Amniotic stem cell (primary cell): ENCODE measurements around the gene SPOP.

Experiments used
- DNase-seq: peaks from one replicate; lab custom pipeline; 2025; lab: John Stamatoyannopoulos, UW

SPOP gene

DNA sequence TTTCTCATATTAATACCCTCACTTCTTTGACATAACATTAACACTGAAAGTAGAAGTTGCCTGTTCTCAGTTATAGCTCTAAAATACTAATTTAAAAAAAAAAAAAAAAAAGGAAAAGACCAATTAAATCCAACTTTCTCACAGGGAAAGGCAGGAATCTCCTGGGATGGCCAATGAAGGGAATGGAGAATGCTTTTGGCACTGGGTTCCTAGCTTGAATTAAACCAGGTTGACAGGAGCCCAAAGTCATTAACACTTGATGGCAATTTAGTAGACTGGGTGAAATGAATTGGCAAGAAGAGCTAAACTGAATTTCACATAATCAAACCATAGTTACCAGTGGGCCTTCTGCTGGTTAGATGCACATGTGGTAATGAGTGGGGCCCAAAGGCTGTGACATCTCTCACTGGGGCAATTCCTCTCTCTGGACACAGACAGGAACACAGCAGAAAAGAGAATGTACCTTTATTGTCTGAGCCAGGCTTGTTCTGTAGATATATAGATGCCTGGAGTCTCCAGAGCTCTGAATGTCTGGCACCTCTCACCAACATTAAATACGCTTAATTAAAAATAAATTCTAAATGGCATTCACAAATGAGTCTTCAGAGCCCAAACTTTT lies 64.6 kb downstream of the SPOP start:
- DNase-seq: no peak

DNA sequence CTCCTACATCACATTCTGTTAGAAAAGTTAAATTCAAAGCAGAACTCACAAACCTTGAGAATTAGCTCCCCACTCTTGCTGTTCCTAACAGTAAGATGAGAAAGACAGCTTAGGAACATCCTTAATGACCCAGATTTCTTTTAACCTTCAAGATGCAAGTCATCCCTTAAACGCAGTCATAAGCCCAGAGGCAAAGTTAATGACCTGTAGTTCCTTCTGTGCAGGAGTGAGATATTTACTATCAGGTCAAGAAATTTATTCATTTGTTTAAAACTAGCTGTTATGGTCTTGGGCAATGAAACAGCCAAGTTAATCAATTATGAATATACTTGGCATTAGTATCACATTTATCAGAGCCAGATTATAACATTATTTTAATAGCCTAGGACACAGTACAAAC lies 65.2 kb downstream of the SPOP start:
- no peak for DNase-seq

DNA sequence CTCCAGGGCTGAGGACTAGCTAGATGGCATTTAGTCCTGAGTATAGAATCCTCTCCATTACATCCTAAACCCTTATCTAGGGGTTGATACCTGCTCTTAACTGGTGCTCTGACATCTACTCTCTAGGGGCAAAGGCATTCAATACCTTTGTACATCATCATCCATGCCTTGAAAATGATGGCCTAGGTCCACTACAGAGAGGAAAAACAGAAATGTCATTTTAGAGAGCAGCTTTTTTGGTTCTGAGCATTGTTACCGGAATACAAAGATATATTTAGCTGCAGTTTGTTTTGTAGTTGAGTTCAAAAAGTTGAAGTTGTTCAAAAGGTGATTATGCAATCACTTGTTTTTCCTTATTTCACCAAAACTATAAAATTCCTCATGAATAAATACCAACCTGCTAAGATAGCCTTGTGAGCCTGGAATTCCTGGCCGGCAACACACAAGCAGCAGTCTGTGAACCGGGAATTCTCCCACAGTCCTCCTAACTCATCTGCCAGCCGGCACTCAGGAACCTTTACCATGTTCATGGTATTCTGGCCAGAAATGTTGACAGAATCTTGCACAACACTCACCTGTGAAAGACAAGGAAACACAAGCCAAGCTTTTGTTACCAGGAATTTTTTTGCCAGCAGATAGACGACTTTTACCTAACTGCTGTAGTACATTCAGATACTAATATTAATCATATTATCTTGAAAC lies 66.9 kb downstream of the SPOP start:
- DNase-seq: no peak

DNA sequence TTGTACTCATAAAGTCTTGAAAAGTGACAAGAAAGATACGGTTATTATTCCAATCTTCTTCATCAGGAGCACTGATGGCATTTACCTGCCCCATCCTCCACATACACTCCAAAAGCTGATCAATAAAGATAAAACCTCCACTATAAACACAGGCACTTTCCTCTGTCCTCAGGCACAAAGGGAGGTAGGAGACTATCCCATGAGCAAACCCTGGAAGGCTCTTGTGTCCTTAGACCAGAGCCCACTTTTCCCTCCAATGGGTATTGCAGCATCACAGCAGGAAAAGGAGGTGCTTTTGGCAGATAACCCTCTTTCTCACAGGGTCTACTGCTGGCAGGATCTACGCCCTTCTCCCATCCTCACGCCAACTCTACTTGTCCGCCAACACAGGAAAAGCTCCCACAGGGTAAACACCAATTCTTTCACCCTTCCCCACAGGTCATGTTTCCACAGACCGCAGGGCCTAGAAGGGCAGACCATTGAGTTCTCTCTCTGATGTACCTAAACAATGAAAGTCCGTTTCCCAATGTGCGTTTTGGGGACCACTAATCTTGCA lies 73.5 kb downstream of the SPOP start:
- no peak for DNase-seq

DNA sequence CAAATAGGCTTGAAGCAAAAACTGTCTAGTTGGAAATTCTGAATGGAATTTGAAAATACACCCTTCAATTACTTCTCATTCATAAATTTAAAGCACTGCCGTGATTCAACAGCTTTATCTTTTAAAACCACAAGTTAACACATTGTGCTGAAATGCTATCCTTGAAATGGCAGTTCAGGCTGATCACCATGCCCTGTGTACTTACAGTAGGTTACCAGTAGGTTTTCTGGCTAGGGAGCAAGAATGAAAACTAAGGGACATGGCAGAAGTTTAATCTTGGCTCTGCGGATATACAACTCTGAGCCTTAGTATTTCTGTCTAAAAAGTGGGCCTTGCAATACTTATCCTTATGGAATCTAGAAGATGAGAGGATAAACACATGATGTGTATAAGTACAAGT lies 74.2 kb downstream of the SPOP start:
- DNase-seq: no peak

DNA sequence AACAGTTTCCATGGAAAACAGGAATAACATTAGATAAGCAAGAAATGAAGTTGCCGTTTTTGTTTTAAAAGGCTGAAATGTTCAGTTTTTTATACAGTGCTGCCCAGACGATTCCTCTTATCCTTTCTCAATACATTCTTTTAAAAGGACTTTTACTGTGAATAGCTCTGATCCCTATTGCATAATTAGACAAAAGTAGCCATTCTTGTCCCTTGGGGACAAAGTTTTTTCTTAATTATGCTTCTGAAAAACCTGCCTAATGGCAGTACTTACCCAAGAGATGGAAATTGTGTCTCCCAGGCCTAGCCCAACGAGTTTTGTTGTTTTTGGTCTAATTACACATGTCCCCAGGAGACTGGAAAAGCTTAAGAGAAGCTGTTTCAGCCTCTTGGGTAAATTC lies 74.7 kb downstream of the SPOP start:
- no peak for DNase-seq

DNA sequence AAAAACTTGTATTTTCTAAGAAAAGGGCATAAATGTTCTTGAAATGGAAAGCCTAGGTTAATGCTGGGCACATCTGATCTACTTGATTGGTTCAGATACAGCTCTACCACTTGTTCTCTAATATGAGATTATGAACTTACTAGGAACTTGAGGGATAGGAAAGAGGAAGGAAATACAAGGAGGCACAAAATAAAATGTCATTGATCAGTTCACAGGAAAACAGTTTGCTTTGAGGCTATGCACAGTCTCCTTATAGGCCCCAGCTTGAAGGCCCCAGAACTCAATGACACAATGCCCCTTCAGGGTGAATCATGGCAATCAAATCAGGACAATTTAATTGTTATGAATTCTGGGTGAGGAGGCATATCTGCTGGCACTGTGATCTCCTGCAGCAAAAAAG lies 75.1 kb downstream of the SPOP start:
- DNase-seq: no peak

DNA sequence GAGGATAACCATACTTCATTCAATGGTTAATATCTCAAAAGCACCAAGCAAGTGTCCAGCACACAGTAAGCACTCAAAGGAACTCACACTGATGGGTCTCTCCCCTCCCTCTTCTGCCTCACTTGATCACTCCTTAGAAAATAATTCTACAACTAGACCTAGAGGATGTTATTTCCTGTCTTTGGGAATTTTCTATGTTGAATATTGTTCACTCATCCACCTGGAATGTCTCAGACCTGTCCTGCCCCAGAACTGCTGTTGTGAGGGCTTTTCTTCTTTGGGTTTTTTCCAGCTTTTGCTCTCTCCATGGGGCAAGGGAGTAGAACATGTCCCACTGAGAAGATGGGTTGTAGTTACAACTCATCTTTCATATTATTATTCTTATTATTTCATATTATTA lies 76.9 kb downstream of the SPOP start:
- DNase-seq: no peak

DNA sequence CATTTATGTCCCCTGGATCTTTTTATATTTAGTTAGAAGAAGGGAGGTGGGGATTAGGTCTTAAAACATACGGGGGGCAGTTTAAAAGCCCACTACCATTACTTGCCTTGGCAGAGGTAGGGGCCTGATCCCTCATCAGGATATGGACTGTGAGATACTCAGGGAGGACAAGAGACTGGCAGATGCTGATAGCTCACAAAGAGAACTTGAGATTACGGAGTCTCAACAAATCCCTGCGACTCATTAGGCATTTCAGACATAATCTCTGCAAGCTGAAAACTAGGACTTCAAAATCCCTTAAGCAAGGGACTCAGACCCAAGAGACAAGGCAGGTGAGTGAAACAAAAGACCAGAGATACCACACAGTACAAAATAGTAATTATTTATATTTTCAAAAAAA lies 79.0 kb downstream of the SPOP start:
- DNase-seq: no peak

DNA sequence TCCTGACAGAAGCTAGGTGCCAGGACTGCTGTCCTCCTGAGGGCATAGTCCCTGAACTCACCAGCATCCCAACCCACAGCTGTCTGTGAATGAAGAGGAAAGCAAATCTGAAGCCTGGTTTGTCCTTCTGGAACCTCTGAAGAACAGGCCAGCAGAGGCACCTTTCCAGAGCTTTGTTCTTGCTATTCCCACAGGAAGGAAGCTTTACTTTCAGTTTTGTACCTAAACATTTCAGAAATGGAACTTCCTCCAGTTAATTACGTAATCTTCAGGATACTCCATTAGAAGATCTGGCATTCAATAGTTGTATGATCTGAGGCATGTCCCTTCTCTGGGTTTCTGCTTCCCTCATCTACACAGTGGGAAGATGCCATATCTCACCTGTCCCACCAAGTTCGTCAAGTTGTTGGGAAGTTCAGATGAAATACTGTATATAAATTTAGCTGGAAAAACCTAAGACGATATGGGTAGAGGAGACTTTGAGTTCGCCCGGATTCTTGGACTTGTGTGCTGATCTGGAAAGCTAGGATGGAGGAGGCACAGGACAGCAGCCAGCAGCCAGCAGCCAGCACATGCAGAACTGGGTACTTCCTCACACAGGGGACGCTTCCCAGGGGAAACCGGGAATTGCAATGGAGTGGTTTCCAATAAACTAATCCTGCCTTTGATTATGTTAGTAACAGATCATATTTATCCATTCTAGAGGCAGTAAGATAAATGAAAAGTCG lies 79.8 kb downstream of the SPOP start:
- no peak for DNase-seq

DNA sequence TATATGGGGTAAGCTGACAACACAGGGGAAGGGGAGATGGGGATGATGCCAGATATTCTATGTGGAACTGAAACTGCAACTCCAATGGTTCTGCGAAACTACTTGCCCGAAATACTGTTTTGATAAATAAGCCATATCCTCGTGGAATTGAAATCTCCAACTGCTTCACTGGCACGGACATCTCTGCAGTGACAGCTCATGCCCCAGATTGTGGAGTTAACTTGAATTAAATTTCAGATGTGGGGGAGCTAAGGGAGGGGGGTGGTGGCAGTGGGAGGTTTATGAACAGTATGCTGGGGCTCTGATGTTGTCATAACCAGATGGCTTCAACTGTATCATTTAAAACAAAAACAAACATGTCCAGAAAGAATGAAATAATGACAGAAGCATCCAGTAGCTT lies 80.5 kb downstream of the SPOP start:
- DNase-seq: no peak

DNA sequence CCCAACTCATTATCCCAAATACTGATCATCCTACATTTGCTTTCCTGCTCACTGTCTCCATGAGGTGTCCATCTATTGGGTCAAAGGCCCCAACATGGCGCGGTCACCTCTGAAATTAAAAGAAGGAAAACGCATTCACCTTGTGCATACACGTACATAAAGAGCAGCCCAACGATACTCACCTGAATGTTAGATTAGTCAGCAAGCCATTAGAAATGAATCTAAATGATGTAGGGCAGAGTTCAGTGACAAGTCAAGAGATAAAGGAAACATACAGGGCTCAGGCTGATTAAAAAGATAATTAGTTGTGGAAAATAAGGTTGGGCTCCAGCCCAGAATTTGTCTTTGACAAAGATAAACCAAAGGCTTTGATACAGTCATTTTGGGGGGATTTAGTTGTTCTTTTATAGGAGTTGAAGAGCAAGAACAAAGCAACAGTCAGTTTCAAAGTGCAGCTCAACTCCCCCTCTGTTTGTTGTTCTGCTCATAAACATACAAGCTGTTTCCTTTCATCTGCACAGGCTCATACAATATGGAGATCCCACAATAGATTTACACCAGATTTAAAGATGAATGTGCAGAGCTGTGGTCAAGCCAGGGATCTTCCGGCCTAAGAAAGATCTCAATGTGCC lies 81.2 kb downstream of the SPOP start:
- no peak for DNase-seq

DNA sequence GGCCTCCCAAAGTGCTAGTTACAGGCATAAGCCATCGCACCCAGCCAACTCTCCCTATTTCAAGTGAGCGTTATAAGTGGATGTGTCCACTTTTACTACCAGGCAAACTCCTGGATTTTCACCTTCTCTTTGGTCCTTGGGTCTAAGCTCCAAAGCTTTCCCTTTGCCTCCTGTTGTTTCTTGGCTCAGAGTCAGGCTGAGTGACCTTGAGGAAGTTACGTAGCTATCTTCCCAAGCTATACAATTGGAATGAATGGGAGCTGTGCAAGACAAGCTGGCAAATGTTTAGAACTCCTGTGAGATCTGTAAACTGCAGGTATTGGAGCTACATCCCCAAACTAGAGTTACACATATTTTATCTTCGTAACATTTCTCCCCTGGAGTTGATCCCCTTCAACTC lies 81.9 kb downstream of the SPOP start:
- no peak for DNase-seq

DNA sequence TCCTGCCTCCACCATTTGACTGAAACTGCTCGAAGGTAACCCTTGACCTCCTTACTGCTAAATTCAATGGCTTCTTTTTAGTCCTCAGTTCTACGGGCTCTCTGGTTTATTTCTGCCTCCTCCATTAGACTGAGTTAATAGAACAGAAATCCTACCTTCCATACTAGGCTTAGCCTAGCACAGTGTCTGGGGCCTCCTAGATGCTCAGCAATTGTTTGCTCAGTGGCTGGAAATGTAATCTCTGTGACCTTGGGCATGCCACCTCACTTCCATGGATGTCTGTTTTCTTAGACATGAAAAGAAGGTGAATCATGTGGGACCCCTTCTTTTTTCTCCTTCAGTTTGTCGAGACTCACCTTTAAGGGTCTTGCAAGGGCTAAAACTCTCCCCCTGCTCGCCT lies 82.6 kb downstream of the SPOP start:
- no peak for DNase-seq

DNA sequence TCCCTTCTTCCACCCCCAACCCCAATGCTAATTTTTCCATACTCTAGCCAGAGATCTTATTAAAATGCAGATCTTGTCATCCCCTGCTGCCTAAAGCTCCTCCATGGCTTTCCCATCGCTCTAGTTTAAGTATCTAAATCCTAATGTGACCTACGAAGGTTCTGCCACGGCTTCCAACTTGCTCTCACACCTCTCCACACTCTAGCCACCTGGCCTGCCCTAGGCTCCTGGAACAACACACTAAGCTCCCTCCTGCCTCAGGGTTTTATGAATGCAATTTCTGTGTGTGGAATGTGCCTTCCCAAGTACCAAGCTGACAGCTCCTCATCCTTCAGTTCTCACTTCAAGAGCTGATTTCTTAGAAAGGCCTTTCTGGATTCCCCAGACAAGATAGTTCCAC lies 85.6 kb downstream of the SPOP start:
- DNase-seq: no peak

DNA sequence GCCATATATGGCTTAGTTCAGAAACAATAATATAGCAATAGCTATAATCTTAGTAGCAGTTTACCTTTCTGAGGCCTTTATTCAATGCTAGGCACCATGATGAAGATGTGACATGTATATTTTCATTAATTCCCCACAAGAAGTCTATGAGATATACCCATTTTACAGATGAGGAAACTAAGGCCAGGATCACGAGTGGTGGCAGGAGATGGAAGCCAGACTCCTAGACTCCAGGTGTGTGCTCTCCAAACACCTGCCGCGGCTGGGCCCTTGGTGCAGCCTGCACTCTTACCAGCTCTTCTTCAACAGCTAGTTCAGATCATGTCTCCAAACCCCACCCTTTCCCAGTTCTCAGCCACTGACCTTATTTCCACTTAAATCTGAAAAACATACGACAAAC lies 87.0 kb downstream of the SPOP start:
- DNase-seq: no peak

DNA sequence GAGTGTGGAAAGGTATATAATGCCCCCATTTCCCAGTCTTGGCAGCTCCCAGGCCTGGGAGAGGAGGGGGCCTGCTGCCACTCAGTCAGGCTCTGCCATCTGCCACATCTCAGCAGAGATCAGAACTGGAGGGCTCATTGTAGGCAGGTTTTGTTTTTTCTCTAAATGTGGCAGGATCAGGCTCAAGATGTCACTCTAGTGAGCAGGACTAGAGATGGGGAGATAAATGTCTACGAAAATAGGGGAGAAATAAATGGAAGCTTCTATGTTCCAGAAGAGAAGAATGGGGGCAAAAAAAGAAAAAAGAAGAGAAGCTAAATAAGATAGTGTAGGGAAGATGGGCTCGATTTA lies 88.3 kb downstream of the SPOP start:
- no peak for DNase-seq

DNA sequence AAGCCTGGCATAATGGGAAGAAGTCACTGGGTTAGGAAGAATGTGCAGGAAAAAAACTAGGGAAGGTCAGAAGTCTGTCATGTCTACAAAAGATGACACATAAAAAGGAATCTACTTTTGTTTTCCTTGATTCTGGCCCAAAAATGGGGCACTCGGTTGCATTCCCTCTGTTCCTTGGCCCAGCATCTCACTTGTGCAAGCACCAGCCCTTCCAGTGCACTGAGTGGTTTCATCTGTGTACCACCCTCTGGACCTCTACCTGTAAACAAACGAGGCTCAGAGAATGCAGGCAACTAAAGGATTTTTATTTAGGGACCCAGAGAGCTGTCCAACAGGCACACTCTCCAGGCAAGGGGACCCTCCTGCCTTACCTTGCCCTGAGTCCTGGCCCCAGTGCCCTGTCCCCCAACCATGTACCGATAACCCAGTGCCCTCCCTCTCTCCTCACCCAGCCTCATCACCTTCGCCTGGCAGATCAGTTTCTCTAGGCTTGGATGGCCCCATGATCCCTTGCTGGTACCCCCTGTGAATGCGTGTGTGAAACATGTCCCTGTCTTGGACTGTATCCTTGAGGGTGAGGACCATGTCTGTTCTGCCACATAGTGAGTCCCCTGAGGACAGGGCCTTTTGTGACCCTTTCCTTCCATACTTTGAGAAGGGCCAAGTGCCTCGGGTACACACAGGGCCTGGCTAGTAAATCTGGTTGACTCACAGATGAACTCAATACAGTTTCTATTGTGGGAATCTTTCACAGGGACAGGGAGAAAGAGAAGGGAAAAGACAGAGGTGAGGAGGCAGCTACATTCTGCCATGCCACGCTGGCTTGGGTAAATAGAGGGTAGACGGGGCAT lies 88.9 kb downstream of the SPOP start:
- DNase-seq: peak; percentile 14

DNA sequence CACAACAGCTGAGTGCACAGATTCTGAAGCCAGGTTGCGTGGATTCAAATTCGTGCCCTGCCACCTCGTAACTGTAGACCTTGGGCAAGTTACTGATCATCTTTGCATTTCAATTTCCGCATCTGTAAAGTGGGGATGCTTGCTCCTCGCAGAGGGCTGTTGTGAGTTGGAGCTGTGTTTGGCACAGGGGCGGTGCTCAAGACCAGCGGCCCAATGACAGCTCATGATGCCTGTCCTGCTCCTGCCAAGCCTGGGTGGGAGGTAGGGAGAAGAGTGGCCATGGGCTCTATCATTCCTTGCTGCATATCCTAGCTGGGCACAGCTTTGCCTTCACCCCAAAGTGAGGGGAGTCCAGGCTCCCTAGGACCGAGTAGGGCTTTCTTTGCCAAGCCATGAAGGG lies 89.6 kb downstream of the SPOP start:
- DNase-seq: no peak

DNA sequence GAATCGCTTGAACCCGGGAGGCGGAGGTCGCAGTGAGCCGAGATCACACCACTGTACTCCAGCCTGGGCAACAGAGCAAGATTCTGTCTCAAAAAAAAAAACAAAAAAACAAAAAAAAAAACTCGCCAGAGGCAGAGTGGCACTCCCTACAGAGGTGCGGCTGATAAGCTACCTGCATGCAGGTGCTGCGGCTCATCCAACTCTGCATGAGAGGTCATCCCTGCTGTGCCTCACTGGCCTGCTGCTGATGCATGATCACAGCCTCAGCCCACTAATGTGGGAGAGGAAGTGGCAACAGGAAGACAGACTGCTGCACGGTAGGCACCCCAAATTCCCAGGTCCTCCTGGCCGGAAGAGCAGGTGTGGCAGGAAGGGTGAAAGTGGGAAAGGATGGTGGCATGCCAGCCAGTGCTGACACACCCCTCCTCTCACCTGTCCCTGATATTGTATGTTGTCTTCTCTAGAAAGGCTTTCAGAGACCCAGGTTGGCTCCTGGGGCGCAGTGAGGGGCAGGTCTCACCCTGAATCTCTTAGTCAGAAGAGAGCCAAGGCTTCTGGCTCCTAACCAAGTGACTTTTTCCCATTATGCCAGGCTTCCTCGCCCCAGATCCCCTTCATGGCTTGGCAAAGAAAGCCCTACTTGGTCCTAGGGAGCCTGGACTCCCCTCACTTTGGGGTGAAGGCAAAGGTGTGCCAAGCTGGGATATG lies 90.4 kb downstream of the SPOP start:
- DNase-seq: no peak

DNA sequence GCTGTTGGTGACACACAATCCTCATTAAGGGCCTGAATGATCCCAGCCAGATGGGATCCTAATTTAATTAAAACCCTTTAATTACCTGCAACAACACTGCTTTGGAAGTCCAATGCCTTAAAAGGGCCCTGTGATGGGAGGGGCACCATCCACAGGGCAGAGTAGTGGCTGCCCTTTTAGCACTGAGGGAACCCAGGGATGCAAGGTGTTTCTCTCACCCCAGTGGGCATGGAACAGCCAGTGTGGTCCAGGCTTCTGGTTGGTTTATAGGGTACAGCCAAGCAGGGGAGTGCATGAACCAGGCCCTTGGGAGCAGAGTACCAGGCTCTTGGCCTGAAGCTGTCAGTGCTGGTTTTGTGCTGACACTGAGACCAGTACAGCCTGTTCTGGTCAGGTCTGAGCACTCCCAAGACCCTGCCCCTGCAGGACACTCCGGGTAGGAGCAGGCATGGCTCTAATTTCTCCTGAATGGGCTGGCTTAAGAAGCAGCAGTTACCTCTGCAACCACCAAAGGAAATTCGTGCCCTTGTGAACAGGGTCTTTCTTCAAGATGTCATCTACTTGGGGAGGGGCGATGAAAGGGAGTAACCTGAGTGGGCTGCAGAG lies 92.4 kb downstream of the SPOP start:
- no peak for DNase-seq
